Spleen (tissue), 7 donors: ENCODE results near the gene LIF.

Source experiments
- CTCF ChIP-seq, 11 experiments: fragments of 200-600 bp in 7 of 11; fragments of 450-650 bp in 4 of 11; sonication (generic) in 4 of 11; IDR thresholded peaks in 8 of 11; conservative IDR thresholded peaks in 3 of 11; 1 replicate in 7 of 11; 2 replicates in 4 of 11; pipeline versions ENCODE4 v1.4.0 to v1.8.0; 2016 to 2021; ENCODE audit warnings: antibody characterized with exemption in 11 of 11, inconsistent platforms in 4 of 11, mild to moderate bottlenecking in 1 of 11
- POLR2AphosphoS5 ChIP-seq, 3 donors: sonication (generic); formaldehyde crosslinking; IDR thresholded peaks; one replicate each; pipeline ENCODE4 v1.5.1; 2017; ENCODE audit warnings: antibody characterized with exemption in 3 of 3
- donor health status: DM: no; HTN: no; CAD: no; lungs with moderate emphysema.
- donor health status: DM: no; HTN: no; CAD: no.
- donor health status: DM: no; HTN: no; CAD: no.

DNA sequence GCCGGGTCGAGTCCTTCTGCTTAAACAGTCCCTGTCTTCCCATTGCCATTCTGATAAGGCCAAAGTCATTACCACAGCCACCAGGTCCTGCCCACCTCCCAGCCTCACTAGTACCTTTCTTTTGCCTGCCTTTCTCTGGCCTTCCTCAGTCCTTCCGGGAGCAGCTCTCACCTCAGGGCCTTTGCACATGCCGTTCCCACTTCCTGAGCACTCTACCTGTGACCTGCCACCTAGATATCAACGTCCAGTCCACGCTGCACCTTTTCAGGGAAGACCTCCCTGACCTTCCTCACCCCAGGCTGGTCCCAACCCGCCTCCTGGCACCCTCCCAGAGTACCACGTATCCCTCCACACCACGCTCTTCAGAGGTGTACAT is 27.9 kb upstream of the LIF start:
- TF ChIP-seq CTCF (IDR thresholded peaks at IDR 0.05 in 8 of 11, conservative IDR thresholded peaks at IDR 0.05 in 3 of 11), result no peak
- TF ChIP-seq POLR2AphosphoS5 (IDR thresholded peaks at IDR 0.05), result no peak
